Measurements from ENCODE around the gene FAM234B. TPM values are rescaled to one million over a fixed set of nuclear protein-coding genes. Genes with fewer than 3 reads are reported as not detected.

The FAM234B gene
- total and polyA plus RNA-seq, 2 experiments from 2014 or later = 0.66 to 4.1 TPM

DNA sequence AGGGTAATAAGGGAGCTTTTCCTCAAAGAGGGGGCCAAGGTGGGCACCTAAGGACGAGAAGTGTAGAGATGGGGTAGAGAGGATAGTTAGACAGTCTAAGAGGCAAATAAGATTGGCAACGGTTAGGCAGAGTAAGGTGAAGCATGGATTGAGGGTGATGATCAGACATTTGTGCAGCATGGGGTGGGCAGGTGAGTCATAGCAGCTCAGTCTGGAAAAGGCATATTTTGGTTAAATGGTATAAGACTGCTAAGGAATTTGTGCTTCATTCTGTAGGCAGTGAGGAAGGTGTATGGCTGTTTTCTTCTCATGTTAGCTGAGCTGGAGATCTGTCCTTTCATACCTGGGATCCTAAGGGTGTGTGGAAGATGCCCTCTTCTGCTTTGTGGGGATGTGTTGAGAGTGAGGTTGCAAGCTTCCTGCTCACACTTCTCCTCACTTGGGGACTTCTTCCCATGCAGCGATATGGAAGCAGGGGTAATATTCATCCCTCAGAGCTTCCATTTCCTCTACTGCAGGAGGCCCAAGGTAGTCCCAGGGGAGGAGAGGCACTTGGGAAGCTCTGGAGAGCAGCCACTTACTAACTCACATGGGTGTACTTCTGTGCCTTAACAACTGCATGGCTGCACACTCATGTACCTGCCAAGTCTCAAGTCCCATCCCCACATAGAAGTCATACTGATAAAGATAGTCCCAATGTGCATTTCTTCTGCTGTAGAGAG lies 30.4 kb downstream of the FAM234B start:
- DNase-seq (ENCODE audit: low spot score) = no peak
- 94% methylated on average over 3 of the region's 3 CpGs for WGBS (ENCODE audit: low lambda C conversion rate, missing lambda C conversion rate)
- H3K36me3 ChIP-seq (replicated peaks; ENCODE audit: insufficient read depth, low read depth) = no peaks in the 10 kb centered on the region
- TF ChIP-seq, protein P1, sequence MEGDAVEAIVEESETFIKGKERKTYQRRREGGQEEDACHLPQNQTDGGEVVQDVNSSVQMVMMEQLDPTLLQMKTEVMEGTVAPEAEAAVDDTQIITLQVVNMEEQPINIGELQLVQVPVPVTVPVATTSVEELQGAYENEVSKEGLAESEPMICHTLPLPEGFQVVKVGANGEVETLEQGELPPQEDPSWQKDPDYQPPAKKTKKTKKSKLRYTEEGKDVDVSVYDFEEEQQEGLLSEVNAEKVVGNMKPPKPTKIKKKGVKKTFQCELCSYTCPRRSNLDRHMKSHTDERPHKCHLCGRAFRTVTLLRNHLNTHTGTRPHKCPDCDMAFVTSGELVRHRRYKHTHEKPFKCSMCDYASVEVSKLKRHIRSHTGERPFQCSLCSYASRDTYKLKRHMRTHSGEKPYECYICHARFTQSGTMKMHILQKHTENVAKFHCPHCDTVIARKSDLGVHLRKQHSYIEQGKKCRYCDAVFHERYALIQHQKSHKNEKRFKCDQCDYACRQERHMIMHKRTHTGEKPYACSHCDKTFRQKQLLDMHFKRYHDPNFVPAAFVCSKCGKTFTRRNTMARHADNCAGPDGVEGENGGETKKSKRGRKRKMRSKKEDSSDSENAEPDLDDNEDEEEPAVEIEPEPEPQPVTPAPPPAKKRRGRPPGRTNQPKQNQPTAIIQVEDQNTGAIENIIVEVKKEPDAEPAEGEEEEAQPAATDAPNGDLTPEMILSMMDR (IDR thresholded peaks at IDR 0.05; ENCODE audit: poor library complexity) = no peak
- TF ChIP-seq EZH2phosphoT487 (IDR thresholded peaks at IDR 0.05; ENCODE audit: low read depth, severe bottlenecking, unreplicated experiment) = no peak
- no peak for TF ChIP-seq EZH2 (IDR thresholded peaks at IDR 0.05; ENCODE audit: borderline replicate concordance)
- H3K79me2 ChIP-seq = no peaks in the 10 kb centered on the region
- no peak overlapping the region for H3K4me2 ChIP-seq
- H3K9me3 ChIP-seq (ENCODE audit: low read depth) = no peaks in the 10 kb centered on the region
- no peak overlapping the region for H2AFZ ChIP-seq
- no peaks in the 10 kb centered on the region for H4K20me1 ChIP-seq (ENCODE audit: insufficient read depth, poor library complexity, severe bottlenecking)
- H3K4me3 ChIP-seq = no peak overlapping the region
- H3K9me2 ChIP-seq (replicated peaks; ENCODE audit: insufficient read depth) = no peaks in the 10 kb centered on the region
- no peaks in the 10 kb centered on the region for H3K4me1 ChIP-seq (ENCODE audit: insufficient read depth)
- H3K27me3 ChIP-seq = no peaks in the 10 kb centered on the region
- H3K27ac ChIP-seq = no peak overlapping the region

DNA sequence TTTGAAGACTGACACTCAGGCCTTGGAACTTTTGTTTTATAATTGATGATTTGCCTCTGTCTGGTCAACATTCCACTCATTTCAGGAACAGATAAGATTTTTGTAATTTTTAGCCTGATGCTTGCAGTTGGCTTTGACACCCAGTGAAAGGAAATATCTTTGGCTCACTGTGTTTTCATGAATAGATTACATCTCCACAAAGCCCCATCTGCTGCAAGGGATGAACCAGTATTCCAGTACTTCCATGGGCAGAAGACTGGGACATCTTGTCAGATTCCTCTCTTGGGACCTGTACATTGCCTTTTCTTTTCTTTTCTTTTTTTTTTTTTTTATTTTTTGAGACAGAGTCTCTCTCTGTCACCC lies 30.9 kb downstream of the FAM234B start:
- Histone ChIP-seq H3K36me3 (replicated peaks; ENCODE audit: insufficient read depth, low read depth) (no peaks in the 10 kb centered on the region), H2AFZ (no peak overlapping the region), H3K9me2 (replicated peaks; ENCODE audit: insufficient read depth) (no peaks in the 10 kb centered on the region), H3K27me3 (no peaks in the 10 kb centered on the region), H3K4me1 (ENCODE audit: insufficient read depth) (no peaks in the 10 kb centered on the region), H4K20me1 (ENCODE audit: insufficient read depth, poor library complexity, severe bottlenecking) (no peaks in the 10 kb centered on the region), H3K4me3 (no peak overlapping the region), H3K9me3 (ENCODE audit: low read depth) (no peaks in the 10 kb centered on the region), H3K79me2 (no peaks in the 10 kb centered on the region), H3K4me2 (no peak overlapping the region), H3K27ac (no peak overlapping the region)
- DNase-seq (ENCODE audit: low spot score) = no peak
- TF ChIP-seq EZH2 (IDR thresholded peaks at IDR 0.05; ENCODE audit: borderline replicate concordance) = no peak
- no peak for TF ChIP-seq EZH2phosphoT487 (IDR thresholded peaks at IDR 0.05; ENCODE audit: low read depth, severe bottlenecking, unreplicated experiment)
- TF ChIP-seq, protein P1 (IDR thresholded peaks at IDR 0.05; ENCODE audit: poor library complexity) = no peak

DNA sequence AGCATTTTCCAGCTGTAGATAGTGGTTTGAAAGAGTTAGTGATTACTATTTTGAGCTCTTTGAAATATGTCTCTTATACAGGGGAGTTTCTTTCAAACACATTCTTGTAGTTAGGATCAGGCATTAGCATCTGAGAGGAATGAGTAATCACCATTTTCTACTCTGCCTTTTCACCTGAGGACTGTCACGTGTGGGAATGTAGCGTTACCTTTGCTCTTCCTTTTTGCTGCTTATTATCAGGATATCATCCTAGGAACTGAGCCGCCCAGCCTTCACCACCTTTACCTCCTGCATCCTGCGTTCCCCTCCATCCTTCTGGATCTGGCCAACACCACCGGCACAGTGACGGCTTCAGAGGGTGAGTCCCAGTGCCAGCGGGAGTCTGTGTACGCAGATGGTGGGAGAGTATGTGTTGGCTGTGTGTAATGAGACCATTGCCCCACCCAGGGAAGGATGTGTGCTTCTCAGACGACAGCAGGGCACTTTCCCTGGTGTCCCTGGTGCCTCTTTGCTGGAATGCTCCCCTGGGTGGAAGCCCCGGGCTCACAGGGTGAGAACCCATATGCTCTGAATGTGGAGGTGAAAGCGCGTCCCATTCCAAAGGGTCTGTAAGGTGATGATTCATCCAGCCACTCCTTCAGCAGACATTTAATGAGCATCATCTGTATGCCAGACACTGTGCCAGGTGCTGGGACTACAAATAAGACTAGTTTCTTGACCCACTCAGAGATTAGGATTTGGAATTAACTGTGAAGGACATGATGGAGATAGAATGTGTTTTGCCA lies 31.8 kb downstream of the FAM234B start:
- H3K27ac ChIP-seq = no peak overlapping the region
- H3K27me3 ChIP-seq = no peaks in the 10 kb centered on the region
- H3K4me2 ChIP-seq = no peak overlapping the region
- H2AFZ ChIP-seq = no peak overlapping the region
- WGBS (ENCODE audit: low lambda C conversion rate, missing lambda C conversion rate) = 91% methylated on average over 12 of the region's 12 CpGs
- H3K79me2 ChIP-seq = no peaks in the 10 kb centered on the region
- TF ChIP-seq, protein P1 (IDR thresholded peaks at IDR 0.05; ENCODE audit: poor library complexity) = no peak
- no peak for TF ChIP-seq EZH2phosphoT487 (IDR thresholded peaks at IDR 0.05; ENCODE audit: low read depth, severe bottlenecking, unreplicated experiment)
- TF ChIP-seq EZH2 (IDR thresholded peaks at IDR 0.05; ENCODE audit: borderline replicate concordance) = no peak
- no peaks in the 10 kb centered on the region for H3K9me2 ChIP-seq (replicated peaks; ENCODE audit: insufficient read depth)
- H3K4me1 ChIP-seq (ENCODE audit: insufficient read depth) = no peaks in the 10 kb centered on the region
- H3K4me3 ChIP-seq = no peak overlapping the region
- no peak for DNase-seq (ENCODE audit: low spot score)
- no peaks in the 10 kb centered on the region for H4K20me1 ChIP-seq (ENCODE audit: insufficient read depth, poor library complexity, severe bottlenecking)
- H3K9me3 ChIP-seq (ENCODE audit: low read depth) = no peaks in the 10 kb centered on the region
- H3K36me3 ChIP-seq (replicated peaks; ENCODE audit: insufficient read depth, low read depth) = no peaks in the 10 kb centered on the region
